GM23338 (cell line): ENCODE data around the gene ANKFY1. TPM values are rescaled to one million over a fixed set of nuclear protein-coding genes. Genes with fewer than 3 reads are reported as not detected.

ENCODE experiments used
- ATAC-seq: fragments of 200-7000 bp; cut with Tn5 transposase; 3 replicates; pipeline ENCODE4 v1.9.1; 2020
- DNase-seq: peaks from one replicate; pipeline ENCODE4 v3.0.0-alpha.2; 2015; ENCODE audit warnings: low spot score
- H2AFZ ChIP-seq: fragments of 200-600 bp; sonication (generic); 2 replicates; pipeline ENCODE4 v1.8.0; 2016; ENCODE audit warnings: antibody characterized with exemption, mild to moderate bottlenecking, moderate library complexity
- H3F3A ChIP-seq: fragments of 200-600 bp; sonication (generic); replicated peaks from 2 replicates; pipeline ENCODE4 v1.8.0; 2017; ENCODE audit warnings: antibody characterized with exemption, mixed run types, low read depth
- H3K27ac ChIP-seq: fragments of 200-600 bp; sonication (generic); 2 replicates; pipeline ENCODE4 v1.6.1; 2016; ENCODE audit warnings: low read depth
- H3K27me3 ChIP-seq: fragments of 200-600 bp; sonication (generic); 2 replicates; pipeline ENCODE4 v1.8.0; 2016; ENCODE audit warnings: mild to moderate bottlenecking, mixed run types, moderate library complexity; ENCODE audit not compliant: insufficient read depth
- H3K36me3 ChIP-seq: fragments of 200-600 bp; sonication (generic); 2 replicates; pipeline ENCODE4 v1.8.0; 2016; ENCODE audit warnings: mild to moderate bottlenecking; ENCODE audit not compliant: insufficient read depth
- H3K4me1 ChIP-seq: fragments of 200-600 bp; sonication (generic); 2 replicates; pipeline ENCODE4 v1.8.0; 2016; ENCODE audit warnings: mild to moderate bottlenecking, moderate library complexity; ENCODE audit not compliant: insufficient read depth
- H3K4me2 ChIP-seq: fragments of 200-600 bp; sonication (generic); 2 replicates; pipeline ENCODE4 v1.7.1; 2017; ENCODE audit warnings: mixed run types
- H3K4me3 ChIP-seq: fragments of 200-600 bp; sonication (generic); 2 replicates; pipeline ENCODE4 v1.6.1; 2016; ENCODE audit warnings: mixed run types
- H3K79me2 ChIP-seq: fragments of 200-600 bp; sonication (generic); replicated peaks from 2 replicates; pipeline ENCODE4 v1.8.0; 2017; ENCODE audit warnings: mild to moderate bottlenecking; ENCODE audit not compliant: insufficient read depth
- H3K9me2 ChIP-seq: fragments of 200-600 bp; sonication (generic); 2 replicates; pipeline ENCODE4 v1.8.0; 2017; ENCODE audit not compliant: insufficient read depth
- H4K20me1 ChIP-seq: fragments of 200-600 bp; sonication (generic); replicated peaks from 2 replicates; pipeline ENCODE4 v1.8.0; 2017; ENCODE audit warnings: mild to moderate bottlenecking; ENCODE audit not compliant: insufficient read depth
- H3K27ac Mint-ChIP-seq: 2 replicates; pipeline ENCODE4 v1.8.0; 2020; ENCODE audit warnings: inconsistent platforms, mild to moderate bottlenecking, moderate library complexity, mixed read lengths
- H3K27me3 Mint-ChIP-seq: 3 replicates; pipeline ENCODE4 v1.8.0; 2022; ENCODE audit warnings: low read depth, mild to moderate bottlenecking, moderate library complexity, mixed read lengths, inconsistent platforms; ENCODE audit not compliant: insufficient read depth, poor library complexity
- H3K36me3 Mint-ChIP-seq: 3 replicates; pipeline ENCODE4 v1.8.0; 2021; ENCODE audit warnings: low read depth, mild to moderate bottlenecking, inconsistent platforms, moderate library complexity, mixed read lengths
- H3K4me1 Mint-ChIP-seq: 3 replicates; pipeline ENCODE4 v1.8.0; 2020; ENCODE audit warnings: mild to moderate bottlenecking, inconsistent platforms, mixed read lengths
- H3K4me3 Mint-ChIP-seq: 3 replicates; pipeline ENCODE4 v1.8.0; 2021; ENCODE audit warnings: moderate library complexity, mild to moderate bottlenecking, inconsistent platforms, mixed read lengths
- H3K9me3 Mint-ChIP-seq: 3 replicates; pipeline ENCODE4 v1.8.0; 2020; ENCODE audit warnings: moderate library complexity, mild to moderate bottlenecking, inconsistent platforms, mixed read lengths
- CREB1 ChIP-seq: fragments of 250-450 bp; sonication (Bioruptor Pico); IDR thresholded peaks from 2 replicates; pipeline ENCODE4 v1.5.0; 2020; ENCODE audit warnings: low read depth, mild to moderate bottlenecking, moderate library complexity
- EZH2 ChIP-seq: fragments of 200-600 bp; sonication (generic); IDR thresholded peaks from one replicate; pipeline ENCODE4 v1.8.0; 2017; ENCODE audit warnings: antibody characterized with exemption, mild to moderate bottlenecking, low read depth; ENCODE audit not compliant: unreplicated experiment
- JUNB ChIP-seq: IDR thresholded peaks from one replicate; pipeline ENCODE4 v1.6.1; 2016; ENCODE audit warnings: antibody characterized with exemption; ENCODE audit not compliant: unreplicated experiment
- POLR2AphosphoS5 ChIP-seq: IDR thresholded peaks from 2 replicates; pipeline ENCODE4 v1.6.1; 2016; ENCODE audit warnings: antibody characterized with exemption, low read depth
- STAT1 ChIP-seq: IDR thresholded peaks from one replicate; pipeline ENCODE4 v1.6.1; 2016; ENCODE audit warnings: antibody characterized with exemption; ENCODE audit not compliant: unreplicated experiment
- ZNF114 ChIP-seq: fragments of 250-450 bp; sonication (Bioruptor Pico); IDR thresholded peaks from 2 replicates; pipeline ENCODE4 v1.5.0; 2020; ENCODE audit warnings: mild to moderate bottlenecking, moderate library complexity
- ZNF331 ChIP-seq: fragments of 250-450 bp; sonication (Bioruptor Pico); IDR thresholded peaks from 2 replicates; pipeline ENCODE4 v1.5.0; 2020; ENCODE audit warnings: low read depth, mild to moderate bottlenecking, moderate library complexity
- polyA plus RNA-seq: library from polyadenylated mRNA; unstranded; fragments of >200 nt; fragmentation: Nextera tagmentation; extraction: Ambion mirVana; gene quantifications from 2 replicates; pipeline ENCODE4 v1.2.1, GENCODE V29; 2016
- total RNA-seq: library from RNA; depleted of rRNA; stranded (reverse); fragments of >200 nt; shearing (Covaris generic); gene quantifications from 2 replicates; pipeline ENCODE4 v1.2.3, GENCODE V29; 2014
- TF ChIP-seq, protein P1 (sequence below), 2 experiments: fragments of 200-600 bp in 1 of 2; sonication (generic) in 1 of 2; conservative IDR thresholded peaks; 2 replicates each; pipeline versions ENCODE4 v1.5.1 to v1.6.1; 2016 to 2017; ENCODE audit warnings: antibody characterized with exemption in 2 of 2, low read depth in 2 of 2, mild to moderate bottlenecking in 2 of 2, moderate library complexity in 1 of 2
- TF ChIP-seq, protein P2 (sequence below): fragments of 250-450 bp; sonication (Bioruptor Pico); IDR thresholded peaks from 2 replicates; pipeline ENCODE4 v1.5.0; 2020; ENCODE audit warnings: mild to moderate bottlenecking, moderate library complexity
- TF ChIP-seq, protein P3 (sequence below): IDR thresholded peaks from one replicate; pipeline ENCODE4 v1.6.1; 2018; ENCODE audit warnings: antibody characterized with exemption; ENCODE audit not compliant: unreplicated experiment

The ANKFY1 gene
- total and polyA plus RNA-seq, 2 experiments from 2014 or later, result 12.9 to 44.4 TPM

DNA sequence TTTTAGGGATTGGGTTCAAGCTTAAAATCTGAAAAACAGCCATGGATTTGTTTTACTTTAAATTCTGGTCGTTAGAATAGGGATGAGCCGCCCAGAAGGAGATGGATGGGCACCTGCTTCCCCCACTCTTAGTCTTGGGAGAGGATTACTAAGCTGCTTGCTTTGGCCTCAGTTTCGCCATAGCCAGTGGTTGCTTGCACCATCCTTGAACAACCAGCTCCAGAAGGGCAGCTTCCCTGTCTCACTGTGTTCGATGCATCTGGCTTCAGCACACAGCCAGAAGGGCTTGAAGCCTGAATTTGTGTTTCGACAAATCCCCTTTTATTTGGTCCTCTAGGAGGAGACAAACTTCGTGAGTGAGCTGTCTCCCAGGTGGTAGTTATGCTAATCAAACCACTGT, 113.7 kb downstream of the ANKFY1 start:
- H3K27me3 ChIP-seq, result no peaks in the 10 kb centered on the region
- Mint-ChIP-seq H3K27me3 (no peaks in the 10 kb centered on the region), H3K9me3 (no peaks in the 10 kb centered on the region), H3K4me3 (no peak overlapping the region), H3K36me3 (no peaks in the 10 kb centered on the region), H3K27ac (no peak overlapping the region), H3K4me1 (no peaks in the 10 kb centered on the region)
- TF ChIP-seq EZH2 (no peak), POLR2AphosphoS5 (no peak), STAT1 (no peak)
- TF ChIP-seq, protein P1, sequence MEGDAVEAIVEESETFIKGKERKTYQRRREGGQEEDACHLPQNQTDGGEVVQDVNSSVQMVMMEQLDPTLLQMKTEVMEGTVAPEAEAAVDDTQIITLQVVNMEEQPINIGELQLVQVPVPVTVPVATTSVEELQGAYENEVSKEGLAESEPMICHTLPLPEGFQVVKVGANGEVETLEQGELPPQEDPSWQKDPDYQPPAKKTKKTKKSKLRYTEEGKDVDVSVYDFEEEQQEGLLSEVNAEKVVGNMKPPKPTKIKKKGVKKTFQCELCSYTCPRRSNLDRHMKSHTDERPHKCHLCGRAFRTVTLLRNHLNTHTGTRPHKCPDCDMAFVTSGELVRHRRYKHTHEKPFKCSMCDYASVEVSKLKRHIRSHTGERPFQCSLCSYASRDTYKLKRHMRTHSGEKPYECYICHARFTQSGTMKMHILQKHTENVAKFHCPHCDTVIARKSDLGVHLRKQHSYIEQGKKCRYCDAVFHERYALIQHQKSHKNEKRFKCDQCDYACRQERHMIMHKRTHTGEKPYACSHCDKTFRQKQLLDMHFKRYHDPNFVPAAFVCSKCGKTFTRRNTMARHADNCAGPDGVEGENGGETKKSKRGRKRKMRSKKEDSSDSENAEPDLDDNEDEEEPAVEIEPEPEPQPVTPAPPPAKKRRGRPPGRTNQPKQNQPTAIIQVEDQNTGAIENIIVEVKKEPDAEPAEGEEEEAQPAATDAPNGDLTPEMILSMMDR (conservative IDR thresholded peaks at IDR 0.05; ENCODE audit: low read depth in 2 of 2), result peak in 1 of 2 experiments; percentile 45; a peak in 2 of 4 replicates
- H3K4me3 ChIP-seq, result no peak overlapping the region
- peak; percentile 52 for ATAC-seq
- no peaks in the 10 kb centered on the region for H3K36me3 ChIP-seq
- peak; percentile 42 for DNase-seq
- no peaks in the 10 kb centered on the region for H3K9me2 ChIP-seq
- H3K4me2 ChIP-seq, result no peak overlapping the region
- no peaks in the 10 kb centered on the region for H3K4me1 ChIP-seq
- H3F3A ChIP-seq, result no peaks in the 10 kb centered on the region
- H4K20me1 ChIP-seq, result no peaks in the 10 kb centered on the region
- no peaks in the 10 kb centered on the region for H3K79me2 ChIP-seq
- H2AFZ ChIP-seq, result no peak overlapping the region
- H3K27ac ChIP-seq, result no peak overlapping the region

DNA sequence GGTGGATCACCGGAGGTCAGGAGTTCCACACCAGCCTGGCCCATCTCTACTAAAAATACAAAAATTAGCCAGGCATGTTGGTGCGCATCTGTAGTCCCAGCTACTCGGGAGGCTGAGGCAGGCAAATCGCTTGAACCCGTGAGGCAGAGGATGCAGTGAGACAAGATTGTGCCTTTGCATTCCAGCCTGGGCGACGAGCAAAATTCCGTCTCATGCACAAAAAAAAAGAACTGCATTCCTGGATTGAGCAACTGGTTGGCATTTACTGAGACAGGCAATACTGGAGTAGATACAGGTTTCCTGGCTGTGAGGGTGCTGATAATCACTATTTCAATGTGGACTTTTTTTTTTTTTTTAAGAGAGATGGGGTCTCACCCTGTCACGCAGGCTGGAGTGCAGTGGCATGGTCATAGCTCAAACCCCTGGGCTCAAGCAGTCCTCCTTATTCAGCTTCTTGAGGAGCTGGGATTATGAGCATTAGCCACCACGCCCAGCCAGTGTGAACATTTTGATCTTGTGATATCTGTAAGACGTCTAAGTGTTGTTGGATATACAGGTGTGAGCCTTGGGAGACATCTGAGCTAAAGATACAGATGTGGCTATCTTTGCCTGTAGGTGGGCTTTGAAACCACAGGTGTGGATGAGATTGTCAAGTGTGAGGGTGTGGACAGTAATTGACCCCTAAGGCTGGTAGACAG, 115.0 kb downstream of the ANKFY1 start:
- H3K4me3 Mint-ChIP-seq, result no peak overlapping the region
- H3K4me1 Mint-ChIP-seq, result peaks cover 2% of the 10 kb centered on the region; the same call in 2 of the 3 replicates
- Histone ChIP-seq H4K20me1 (no peaks in the 10 kb centered on the region), H3F3A (no peaks in the 10 kb centered on the region), H2AFZ (no peak overlapping the region), H3K9me2 (no peaks in the 10 kb centered on the region), H3K79me2 (no peaks in the 10 kb centered on the region), H3K27ac (no peak overlapping the region), H3K27me3 (no peaks in the 10 kb centered on the region), H3K4me1 (peaks cover 5% of the 10 kb centered on the region; the same call in 1 of the 2 replicates), H3K4me3 (no peak overlapping the region), H3K4me2 (no peak overlapping the region), H3K36me3 (no peaks in the 10 kb centered on the region)
- no peak overlapping the region; the same call in 1 of the 2 replicates for H3K27ac Mint-ChIP-seq
- no peaks in the 10 kb centered on the region for H3K9me3 Mint-ChIP-seq
- no peaks in the 10 kb centered on the region for H3K27me3 Mint-ChIP-seq
- H3K36me3 Mint-ChIP-seq, result no peaks in the 10 kb centered on the region
- DNase-seq (no peak), ATAC-seq (no peak)
- TF ChIP-seq JUNB (no peak), POLR2AphosphoS5 (no peak), ZNF114 (CRISPR knock-in tag) (no peak), CREB1 (CRISPR knock-in tag) (no peak), ZNF331 (CRISPR knock-in tag) (no peak)
- TF ChIP-seq, protein P2, sequence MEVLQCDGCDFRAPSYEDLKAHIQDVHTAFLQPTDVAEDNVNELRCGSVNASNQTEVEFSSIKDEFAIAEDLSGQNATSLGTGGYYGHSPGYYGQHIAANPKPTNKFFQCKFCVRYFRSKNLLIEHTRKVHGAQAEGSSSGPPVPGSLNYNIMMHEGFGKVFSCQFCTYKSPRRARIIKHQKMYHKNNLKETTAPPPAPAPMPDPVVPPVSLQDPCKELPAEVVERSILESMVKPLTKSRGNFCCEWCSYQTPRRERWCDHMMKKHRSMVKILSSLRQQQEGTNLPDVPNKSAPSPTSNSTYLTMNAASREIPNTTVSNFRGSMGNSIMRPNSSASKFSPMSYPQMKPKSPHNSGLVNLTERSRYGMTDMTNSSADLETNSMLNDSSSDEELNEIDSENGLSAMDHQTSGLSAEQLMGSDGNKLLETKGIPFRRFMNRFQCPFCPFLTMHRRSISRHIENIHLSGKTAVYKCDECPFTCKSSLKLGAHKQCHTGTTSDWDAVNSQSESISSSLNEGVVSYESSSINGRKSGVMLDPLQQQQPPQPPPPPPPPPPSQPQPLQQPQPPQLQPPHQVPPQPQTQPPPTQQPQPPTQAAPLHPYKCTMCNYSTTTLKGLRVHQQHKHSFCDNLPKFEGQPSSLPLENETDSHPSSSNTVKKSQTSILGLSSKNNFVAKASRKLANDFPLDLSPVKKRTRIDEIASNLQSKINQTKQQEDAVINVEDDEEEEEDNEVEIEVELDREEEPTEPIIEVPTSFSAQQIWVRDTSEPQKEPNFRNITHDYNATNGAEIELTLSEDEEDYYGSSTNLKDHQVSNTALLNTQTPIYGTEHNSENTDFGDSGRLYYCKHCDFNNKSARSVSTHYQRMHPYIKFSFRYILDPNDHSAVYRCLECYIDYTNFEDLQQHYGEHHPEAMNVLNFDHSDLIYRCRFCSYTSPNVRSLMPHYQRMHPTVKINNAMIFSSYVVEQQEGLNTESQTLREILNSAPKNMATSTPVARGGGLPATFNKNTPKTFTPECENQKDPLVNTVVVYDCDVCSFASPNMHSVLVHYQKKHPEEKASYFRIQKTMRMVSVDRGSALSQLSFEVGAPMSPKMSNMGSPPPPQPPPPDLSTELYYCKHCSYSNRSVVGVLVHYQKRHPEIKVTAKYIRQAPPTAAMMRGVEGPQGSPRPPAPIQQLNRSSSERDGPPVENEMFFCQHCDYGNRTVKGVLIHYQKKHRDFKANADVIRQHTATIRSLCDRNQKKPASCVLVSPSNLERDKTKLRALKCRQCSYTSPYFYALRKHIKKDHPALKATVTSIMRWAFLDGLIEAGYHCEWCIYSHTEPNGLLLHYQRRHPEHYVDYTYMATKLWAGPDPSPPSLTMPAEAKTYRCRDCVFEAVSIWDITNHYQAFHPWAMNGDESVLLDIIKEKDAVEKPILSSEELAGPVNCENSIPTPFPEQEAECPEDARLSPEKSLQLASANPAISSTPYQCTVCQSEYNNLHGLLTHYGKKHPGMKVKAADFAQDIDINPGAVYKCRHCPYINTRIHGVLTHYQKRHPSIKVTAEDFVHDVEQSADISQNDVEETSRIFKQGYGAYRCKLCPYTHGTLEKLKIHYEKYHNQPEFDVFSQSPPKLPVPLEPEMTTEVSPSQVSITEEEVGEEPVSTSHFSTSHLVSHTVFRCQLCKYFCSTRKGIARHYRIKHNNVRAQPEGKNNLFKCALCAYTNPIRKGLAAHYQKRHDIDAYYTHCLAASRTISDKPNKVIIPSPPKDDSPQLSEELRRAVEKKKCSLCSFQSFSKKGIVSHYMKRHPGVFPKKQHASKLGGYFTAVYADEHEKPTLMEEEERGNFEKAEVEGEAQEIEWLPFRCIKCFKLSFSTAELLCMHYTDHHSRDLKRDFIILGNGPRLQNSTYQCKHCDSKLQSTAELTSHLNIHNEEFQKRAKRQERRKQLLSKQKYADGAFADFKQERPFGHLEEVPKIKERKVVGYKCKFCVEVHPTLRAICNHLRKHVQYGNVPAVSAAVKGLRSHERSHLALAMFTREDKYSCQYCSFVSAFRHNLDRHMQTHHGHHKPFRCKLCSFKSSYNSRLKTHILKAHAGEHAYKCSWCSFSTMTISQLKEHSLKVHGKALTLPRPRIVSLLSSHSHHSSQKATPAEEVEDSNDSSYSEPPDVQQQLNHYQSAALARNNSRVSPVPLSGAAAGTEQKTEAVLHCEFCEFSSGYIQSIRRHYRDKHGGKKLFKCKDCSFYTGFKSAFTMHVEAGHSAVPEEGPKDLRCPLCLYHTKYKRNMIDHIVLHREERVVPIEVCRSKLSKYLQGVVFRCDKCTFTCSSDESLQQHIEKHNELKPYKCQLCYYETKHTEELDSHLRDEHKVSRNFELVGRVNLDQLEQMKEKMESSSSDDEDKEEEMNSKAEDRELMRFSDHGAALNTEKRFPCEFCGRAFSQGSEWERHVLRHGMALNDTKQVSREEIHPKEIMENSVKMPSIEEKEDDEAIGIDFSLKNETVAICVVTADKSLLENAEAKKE, result no peak
- TF ChIP-seq, protein P3, sequence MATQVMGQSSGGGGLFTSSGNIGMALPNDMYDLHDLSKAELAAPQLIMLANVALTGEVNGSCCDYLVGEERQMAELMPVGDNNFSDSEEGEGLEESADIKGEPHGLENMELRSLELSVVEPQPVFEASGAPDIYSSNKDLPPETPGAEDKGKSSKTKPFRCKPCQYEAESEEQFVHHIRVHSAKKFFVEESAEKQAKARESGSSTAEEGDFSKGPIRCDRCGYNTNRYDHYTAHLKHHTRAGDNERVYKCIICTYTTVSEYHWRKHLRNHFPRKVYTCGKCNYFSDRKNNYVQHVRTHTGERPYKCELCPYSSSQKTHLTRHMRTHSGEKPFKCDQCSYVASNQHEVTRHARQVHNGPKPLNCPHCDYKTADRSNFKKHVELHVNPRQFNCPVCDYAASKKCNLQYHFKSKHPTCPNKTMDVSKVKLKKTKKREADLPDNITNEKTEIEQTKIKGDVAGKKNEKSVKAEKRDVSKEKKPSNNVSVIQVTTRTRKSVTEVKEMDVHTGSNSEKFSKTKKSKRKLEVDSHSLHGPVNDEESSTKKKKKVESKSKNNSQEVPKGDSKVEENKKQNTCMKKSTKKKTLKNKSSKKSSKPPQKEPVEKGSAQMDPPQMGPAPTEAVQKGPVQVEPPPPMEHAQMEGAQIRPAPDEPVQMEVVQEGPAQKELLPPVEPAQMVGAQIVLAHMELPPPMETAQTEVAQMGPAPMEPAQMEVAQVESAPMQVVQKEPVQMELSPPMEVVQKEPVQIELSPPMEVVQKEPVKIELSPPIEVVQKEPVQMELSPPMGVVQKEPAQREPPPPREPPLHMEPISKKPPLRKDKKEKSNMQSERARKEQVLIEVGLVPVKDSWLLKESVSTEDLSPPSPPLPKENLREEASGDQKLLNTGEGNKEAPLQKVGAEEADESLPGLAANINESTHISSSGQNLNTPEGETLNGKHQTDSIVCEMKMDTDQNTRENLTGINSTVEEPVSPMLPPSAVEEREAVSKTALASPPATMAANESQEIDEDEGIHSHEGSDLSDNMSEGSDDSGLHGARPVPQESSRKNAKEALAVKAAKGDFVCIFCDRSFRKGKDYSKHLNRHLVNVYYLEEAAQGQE, result no peak
